Kidney epithelial cell (primary cell): ENCODE measurements around the gene ARL15. TPM values are rescaled to one million over a fixed set of nuclear protein-coding genes. Genes with fewer than 3 reads are reported as not detected.

Experiments
- DNase-seq: peaks from one replicate; pipeline ENCODE4 v3.0.0-alpha.2; 2010; ENCODE audit warnings: low read depth
- H3K27me3 ChIP-seq: 2 replicates; pipeline ENCODE4 v1.6.0; 2011; ENCODE audit warnings: low read length; ENCODE audit not compliant: control insufficient read depth, insufficient read depth
- H3K36me3 ChIP-seq: 2 replicates; pipeline ENCODE4 v1.5.1; 2011; ENCODE audit warnings: low read length; ENCODE audit not compliant: control insufficient read depth, insufficient read depth
- H3K4me3 ChIP-seq: 2 replicates; pipeline ENCODE4 v1.5.1; 2011; ENCODE audit warnings: low read depth, mild to moderate bottlenecking, control low read depth, low read length
- CTCF ChIP-seq: IDR thresholded peaks from 2 replicates; pipeline ENCODE4 v1.5.1; 2011; ENCODE audit warnings: mild to moderate bottlenecking, moderate library complexity, low read length, control low read depth, inconsistent platforms; ENCODE audit not compliant: insufficient read depth, poor library complexity, severe bottlenecking
- total RNA-seq: library from RNA; depleted of rRNA; stranded (reverse); fragments of >200 nt; gene quantifications from 2 replicates; pipeline ENCODE4 v1.2.3, GENCODE V29; 2015

The ARL15 gene
- total RNA-seq, 1 donor from 2014 or later, result 9.7 TPM

- Histone ChIP-seq H3K36me3 (no peaks in the 10 kb centered on the region), H3K4me3 (no peak overlapping the region), H3K27me3 (no peaks in the 10 kb centered on the region)
- no peak for DNase-seq
- TF ChIP-seq CTCF, result no peak
Observed at GRCh38 chr5:54274944-54275343, 35.4 kb downstream of the ARL15 start.

- TF ChIP-seq CTCF, result no peak
- no peak for DNase-seq
Observed at GRCh38 chr5:54273715-54274114, 36.7 kb downstream of the ARL15 start.

GRCh38 chr5:54272746-54273145 is 37.6 kb downstream of the ARL15 start:
- H3K36me3 ChIP-seq, result no peaks in the 10 kb centered on the region
- no peak overlapping the region for H3K4me3 ChIP-seq

More at GRCh38 chr5:54273715-54274114, 36.7 kb downstream of the ARL15 start:
- Histone ChIP-seq H3K27me3 (no peaks in the 10 kb centered on the region), H3K36me3 (no peaks in the 10 kb centered on the region), H3K4me3 (no peak overlapping the region)

GRCh38 chr5:54270326-54270725 is 40.0 kb downstream of the ARL15 start:
- Histone ChIP-seq H3K4me3 (no peak overlapping the region), H3K27me3 (no peaks in the 10 kb centered on the region), H3K36me3 (no peaks in the 10 kb centered on the region)
- TF ChIP-seq CTCF, result no peak
- no peak for DNase-seq

More at GRCh38 chr5:54272746-54273145, 37.6 kb downstream of the ARL15 start:
- no peaks in the 10 kb centered on the region for H3K27me3 ChIP-seq
- no peak for DNase-seq
- TF ChIP-seq CTCF, result no peak

- Histone ChIP-seq H3K36me3 (no peaks in the 10 kb centered on the region), H3K27me3 (no peaks in the 10 kb centered on the region), H3K4me3 (no peak overlapping the region)
- no peak for TF ChIP-seq CTCF
- no peak for DNase-seq
Observed at GRCh38 chr5:54264574-54264973, 45.8 kb downstream of the ARL15 start.

GRCh38 chr5:54263447-54263846 is 46.9 kb downstream of the ARL15 start:
- Histone ChIP-seq H3K4me3 (no peak overlapping the region), H3K36me3 (no peaks in the 10 kb centered on the region), H3K27me3 (no peaks in the 10 kb centered on the region)
- DNase-seq, result no peak
- no peak for TF ChIP-seq CTCF
